PC-3 (cell line): ENCODE results near the gene KCNK16.

Experiments
- CTCF ChIP-seq: fragments of 300-600 bp; sonication (generic); conservative IDR thresholded peaks from 2 replicates; pipeline ENCODE4 v1.5.1; 2017; ENCODE audit warnings: antibody characterized with exemption, low read depth, mild to moderate bottlenecking, low read length
- EZH2 ChIP-seq: fragments of 300-600 bp; sonication (generic); IDR thresholded peaks from one replicate; pipeline ENCODE4 v1.6.1; 2017; ENCODE audit warnings: antibody characterized with exemption, mild to moderate bottlenecking, low read length; ENCODE audit not compliant: unreplicated experiment

GRCh38 chr6:39330476-39330875 lies 8.0 kb upstream of the KCNK16 start:
- no peak for TF ChIP-seq CTCF
- no peak for TF ChIP-seq EZH2
